RPMI8226 (cell line): ENCODE measurements around the gene DNA2.

Source experiments
- DNase-seq: peaks from one replicate; pipeline ENCODE4 v3.0.0-alpha.2; 2015

Gene DNA2

DNA sequence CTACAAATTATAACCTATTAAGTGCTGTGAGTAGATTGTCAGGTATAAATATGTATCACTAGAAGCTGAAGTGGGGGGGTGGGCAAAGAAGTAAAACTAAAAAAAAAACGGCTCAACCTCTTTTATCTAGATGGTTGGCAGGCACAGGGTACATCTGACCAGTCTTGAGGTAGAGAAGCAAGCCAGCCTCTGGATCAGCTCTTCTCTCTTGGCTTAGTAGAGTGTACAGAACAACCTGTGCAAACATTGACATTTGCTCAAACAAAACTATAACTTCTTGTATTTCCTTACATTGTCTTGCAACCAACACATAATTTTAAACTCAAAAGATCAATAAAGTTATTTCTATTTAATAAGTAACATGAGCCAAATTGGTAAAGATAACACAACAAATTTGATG, 25.6 kb downstream of the DNA2 start:
- no peak for DNase-seq

- DNase-seq = no peak
Measured at GRCh38 chr10:68442971-68443370, 28.8 kb downstream of the DNA2 start.

DNA sequence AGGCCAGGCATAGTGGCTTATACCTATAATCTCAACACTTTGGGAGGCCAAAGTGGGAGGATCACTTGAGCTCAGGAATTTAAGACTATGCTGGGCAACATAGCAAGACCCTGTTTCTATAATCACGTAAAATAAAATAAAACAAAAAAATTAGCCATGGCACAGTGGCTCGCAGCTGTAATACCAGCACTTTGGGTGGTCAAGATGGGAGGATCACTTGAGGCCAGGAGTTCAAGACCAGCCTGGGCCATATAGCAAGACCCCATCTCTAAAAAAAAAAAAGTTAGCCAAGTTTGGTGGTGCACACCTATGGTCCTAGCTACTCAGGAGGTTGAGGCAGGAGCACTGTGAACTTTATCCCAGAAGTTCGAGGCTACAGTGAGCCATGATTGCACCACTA, 30.9 kb downstream of the DNA2 start:
- no peak for DNase-seq

DNA sequence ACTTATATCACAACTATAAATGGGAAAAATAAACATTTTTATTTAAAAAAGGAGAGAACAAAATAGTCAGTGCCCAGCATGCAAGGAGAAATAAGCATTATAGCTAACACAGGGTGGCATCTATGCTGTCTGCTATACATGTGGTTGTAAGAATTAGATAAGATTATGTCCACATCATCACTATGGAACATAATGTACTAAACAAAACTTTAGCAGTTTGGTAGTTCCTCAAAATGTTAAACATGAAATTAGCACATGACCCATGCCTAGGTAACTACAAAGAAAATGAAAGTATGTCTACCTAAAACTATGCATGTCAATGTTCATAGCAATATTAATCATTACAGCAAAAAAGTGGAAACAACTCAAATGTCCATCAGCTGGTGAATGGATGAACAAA, 36.0 kb downstream of the DNA2 start:
- DNase-seq = no peak

DNA sequence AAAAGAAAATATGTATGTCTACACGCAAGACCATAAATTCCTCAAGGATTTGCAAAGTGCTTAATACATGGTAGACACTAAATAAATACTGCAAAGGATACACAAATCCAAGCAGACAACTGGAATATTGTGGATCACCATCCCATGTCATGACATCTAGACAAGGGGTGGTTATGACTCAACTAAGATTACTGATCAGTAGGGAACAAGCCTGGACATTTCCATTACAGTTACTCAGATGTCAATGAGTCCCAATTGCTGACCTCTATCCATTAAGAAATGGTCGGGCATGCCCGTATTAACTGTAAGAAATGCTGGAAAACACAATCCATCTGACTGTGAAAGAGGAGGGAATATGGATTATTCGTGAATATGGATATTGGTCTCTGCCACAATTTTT, 37.1 kb downstream of the DNA2 start:
- DNase-seq = no peak

- DNase-seq = no peak
Measured at GRCh38 chr10:68428396-68429104, 43.2 kb downstream of the DNA2 start.

GRCh38 chr10:68424454-68425014, 47.2 kb downstream of the DNA2 start:
- DNase-seq = no peak

DNA sequence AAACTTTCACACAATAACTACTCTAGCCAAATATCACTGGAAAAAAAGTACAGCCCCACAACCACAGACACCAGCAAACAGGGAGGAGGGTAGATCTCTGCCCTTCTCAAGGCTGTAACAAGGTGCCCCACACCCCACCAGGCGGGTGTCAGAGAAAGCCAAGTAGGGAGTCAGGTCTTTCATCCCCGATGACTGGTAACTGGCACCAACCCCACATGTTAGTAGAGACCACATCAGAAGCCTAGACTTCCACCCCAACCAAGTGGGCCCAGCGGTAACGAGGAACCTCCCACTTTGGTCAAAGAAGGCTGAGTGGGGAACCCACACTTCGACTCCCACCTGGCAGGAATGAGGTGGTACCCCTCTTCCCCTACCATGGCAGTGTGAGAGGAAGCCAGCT, 48.3 kb downstream of the DNA2 start:
- DNase-seq = no peak

DNA sequence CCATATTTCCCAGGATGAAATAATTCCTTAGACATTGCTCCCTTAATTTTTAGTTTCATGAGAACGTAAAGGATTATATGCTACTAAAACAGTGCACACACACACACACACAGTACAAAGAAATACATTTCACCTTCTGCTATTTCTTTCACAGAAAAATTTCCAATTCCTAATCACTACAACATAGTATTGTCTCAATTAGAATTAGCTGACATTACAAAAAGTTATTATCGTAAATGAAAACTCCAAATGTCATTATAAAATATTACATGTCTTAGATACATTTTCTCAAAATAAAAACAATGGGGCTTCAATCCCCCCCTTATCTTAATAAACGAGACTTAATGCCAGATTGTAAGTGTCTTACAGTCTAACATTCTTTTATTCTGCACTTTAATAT, 52.4 kb downstream of the DNA2 start:
- DNase-seq = no peak

GRCh38 chr10:68408898-68409518, 62.8 kb downstream of the DNA2 start:
- DNase-seq = no peak

DNA sequence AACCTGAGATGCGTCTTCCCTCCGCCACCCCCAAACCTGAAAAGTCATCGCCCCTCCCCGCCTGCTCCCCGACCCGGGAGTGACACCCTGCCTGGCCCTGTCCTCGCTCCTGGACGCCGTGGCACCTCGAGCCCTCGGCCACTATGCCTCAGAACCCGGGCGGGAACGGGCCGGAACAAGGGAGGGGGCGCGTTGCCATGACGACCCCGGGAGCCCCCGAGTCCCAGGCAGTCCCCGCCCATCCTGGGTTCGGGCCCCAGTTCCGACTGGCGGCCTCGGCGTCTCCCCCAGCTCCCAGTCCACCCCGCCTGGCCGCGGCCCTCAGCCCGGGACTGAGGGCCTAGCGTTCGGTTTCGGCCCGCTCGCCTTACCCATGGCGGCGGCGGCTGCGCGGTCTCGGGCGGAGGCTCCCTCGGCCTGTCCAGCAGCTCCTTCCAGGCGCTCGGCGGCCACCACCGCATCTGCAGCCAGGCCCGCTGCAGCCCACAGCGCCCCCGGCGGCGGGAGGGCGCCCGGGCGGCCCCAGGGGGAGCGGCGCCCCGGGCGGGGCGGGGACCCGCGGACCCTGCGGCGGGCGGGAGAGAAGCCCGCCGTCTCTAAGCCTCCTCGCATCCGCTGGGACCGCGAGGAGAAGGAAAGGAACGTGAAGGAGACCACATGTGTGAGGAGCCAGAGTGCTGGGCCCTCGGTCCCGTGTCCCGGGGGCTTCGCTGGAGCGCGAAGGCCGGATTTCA, 64.8 kb downstream of the DNA2 start, which contains the start of gene RUFY2:
Gene RUFY2 (minus strand): TSS at position 463 of the 734 bp plus-strand sequence. CDS start 88 bp downstream, at position 375.
- DNase-seq = peak; percentile 78

- DNase-seq = peak; percentile 61
Measured at GRCh38 chr10:68406111-68406814, 65.5 kb downstream of the DNA2 start.

- no peak for DNase-seq
Measured at GRCh38 chr10:68403701-68404100, 68.1 kb downstream of the DNA2 start.

GRCh38 chr10:68402276-68402675, 69.5 kb downstream of the DNA2 start:
- DNase-seq = no peak

- DNase-seq = no peak
Measured at GRCh38 chr10:68397005-68397404, 74.8 kb downstream of the DNA2 start.

GRCh38 chr10:68385740-68386139, 86.0 kb downstream of the DNA2 start:
- no peak for DNase-seq

- DNase-seq = no peak
Measured at GRCh38 chr10:68371604-68372003, 100.2 kb downstream of the DNA2 start.

DNA sequence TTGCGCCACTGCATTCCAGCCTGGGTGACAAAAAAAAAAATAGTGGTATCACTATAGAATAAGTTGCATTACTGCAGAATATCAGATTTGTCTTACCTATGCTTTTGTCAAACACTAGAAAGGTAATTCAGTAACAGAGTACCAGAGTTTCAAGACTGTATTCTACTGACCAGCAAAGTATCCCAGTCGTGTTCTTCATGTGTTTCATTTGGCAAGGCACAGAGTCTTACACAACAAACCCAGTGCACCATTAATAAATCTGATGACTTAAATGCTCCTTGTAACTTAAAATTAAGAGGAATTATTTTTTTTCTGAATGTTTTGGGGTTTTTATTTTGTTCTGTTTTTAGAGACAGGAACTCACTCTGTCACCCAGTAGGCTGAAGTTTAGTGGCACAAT, 104.7 kb downstream of the DNA2 start:
- no peak for DNase-seq

DNA sequence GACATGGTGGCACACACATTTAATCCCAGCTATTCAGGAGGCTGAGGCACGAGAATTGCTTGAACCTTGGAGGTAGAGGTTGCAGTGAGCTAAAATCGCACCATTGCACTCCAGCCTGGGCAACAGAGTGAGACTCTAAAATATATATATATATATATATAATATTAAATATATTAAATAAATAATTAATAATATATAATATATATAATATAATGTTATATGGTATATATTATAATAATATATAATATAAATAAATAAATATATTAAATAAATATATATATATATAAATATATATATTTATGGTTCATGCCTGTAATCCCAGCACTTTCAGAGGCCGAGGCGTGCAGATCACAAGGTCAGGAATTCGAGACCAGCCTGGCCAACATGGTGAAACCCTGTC, 105.2 kb downstream of the DNA2 start:
- DNase-seq = no peak

- DNase-seq = no peak
Measured at GRCh38 chr10:68365611-68366010, 106.2 kb downstream of the DNA2 start.

DNA sequence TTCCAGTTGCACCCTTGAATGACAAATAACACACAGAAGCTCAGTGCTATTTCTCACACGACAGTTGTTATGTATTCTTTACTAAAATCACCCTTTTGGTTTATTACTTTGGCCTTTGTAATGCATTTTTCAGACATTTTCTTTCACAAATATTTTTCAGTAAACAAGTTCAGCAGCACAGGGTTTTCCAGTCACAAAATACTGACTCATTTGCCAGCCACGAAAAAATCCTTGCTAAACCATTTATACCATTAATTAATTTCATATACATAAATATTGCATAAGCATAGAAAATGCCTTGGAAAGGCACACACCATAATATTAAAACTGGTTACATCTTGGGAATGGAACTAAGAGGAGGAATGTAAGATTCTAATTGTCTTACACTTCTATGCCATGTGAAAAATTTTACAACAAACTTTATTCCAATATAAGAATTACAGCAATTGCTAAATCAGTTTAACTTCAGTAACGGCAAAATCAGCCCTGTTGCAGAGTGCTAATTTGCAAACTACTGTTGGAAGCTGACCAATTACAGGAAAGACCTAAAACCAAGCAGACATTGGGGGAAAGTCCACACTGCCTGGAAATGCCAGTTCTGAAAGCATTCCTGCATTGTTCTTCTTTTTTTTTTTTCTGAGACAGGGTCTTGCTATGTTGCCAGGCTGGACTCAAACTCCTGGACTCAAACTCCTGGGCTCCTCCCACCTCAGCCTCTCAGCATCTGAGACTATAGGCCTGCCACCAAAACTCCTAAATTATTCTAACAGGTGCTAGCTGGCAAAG, 107.5 kb downstream of the DNA2 start:
- no peak for DNase-seq
